GM06990 (cell line): ENCODE measurements around the gene FYN.
A peak's percentile ranks its signal among the peaks of the same experiment; 100 is the strongest.

Experiments used
- DNase-seq: peaks from one replicate; pipeline ENCODE4 v3.0.0-alpha.2; 2011; ENCODE audit not compliant: insufficient read length; ENCODE audit errors: extremely low read depth
- H3K27me3 ChIP-seq: replicated peaks from 2 replicates; pipeline ENCODE4 v1.6.0; 2011; ENCODE audit warnings: low read length; ENCODE audit not compliant: control insufficient read depth, insufficient read depth
- H3K36me3 ChIP-seq: 2 replicates; pipeline ENCODE4 v1.5.1; 2011; ENCODE audit warnings: low read length; ENCODE audit not compliant: control insufficient read depth, insufficient read depth
- H3K4me3 ChIP-seq: replicated peaks from 2 replicates; pipeline ENCODE4 v1.5.1; 2011; ENCODE audit warnings: low read depth, mild to moderate bottlenecking, control low read depth, low read length
- CTCF ChIP-seq: IDR thresholded peaks from 2 replicates; pipeline ENCODE4 v1.5.1; 2011; ENCODE audit warnings: low read length, control low read depth, mild to moderate bottlenecking, inconsistent platforms; ENCODE audit not compliant: insufficient read depth, poor library complexity, severe bottlenecking

FYN gene

GRCh38 chr6:111808493-111808892, 64.8 kb downstream of the FYN start:
- DNase-seq, result no peak
- H3K4me3 ChIP-seq, result no peak overlapping the region
- no peaks in the 10 kb centered on the region for H3K36me3 ChIP-seq
- no peaks in the 10 kb centered on the region for H3K27me3 ChIP-seq
- TF ChIP-seq CTCF, result no peak

GRCh38 chr6:111806561-111807497, 66.4 kb downstream of the FYN start:
- no peak for DNase-seq
- H3K4me3 ChIP-seq, result no peak overlapping the region
- no peak for TF ChIP-seq CTCF
- no peaks in the 10 kb centered on the region for H3K27me3 ChIP-seq
- H3K36me3 ChIP-seq, result no peaks in the 10 kb centered on the region

GRCh38 chr6:111806165-111806547, 67.1 kb downstream of the FYN start:
- no peak for TF ChIP-seq CTCF
- Histone ChIP-seq H3K36me3 (no peaks in the 10 kb centered on the region), H3K4me3 (no peak overlapping the region), H3K27me3 (no peaks in the 10 kb centered on the region)
- DNase-seq, result no peak

- DNase-seq, result peak; percentile 70
- Histone ChIP-seq H3K4me3 (no peak overlapping the region), H3K36me3 (no peaks in the 10 kb centered on the region), H3K27me3 (no peaks in the 10 kb centered on the region)
- no peak for TF ChIP-seq CTCF
Measured at GRCh38 chr6:111805511-111806164, 67.6 kb downstream of the FYN start.

- peak; percentile 19 for TF ChIP-seq CTCF
- Histone ChIP-seq H3K4me3 (no peak overlapping the region), H3K36me3 (no peaks in the 10 kb centered on the region), H3K27me3 (no peaks in the 10 kb centered on the region)
- peak; percentile 66 for DNase-seq
Measured at GRCh38 chr6:111804627-111805235, 68.5 kb downstream of the FYN start.
